ENCODE data around the gene MAP1LC3C. TPM values are rescaled to one million over a fixed set of nuclear protein-coding genes. Genes with fewer than 3 reads are reported as not detected.

The MAP1LC3C gene
- total RNA-seq, 4 donors from 2014 or later: 5.5 to 51.3 (median 10.0) TPM

DNA sequence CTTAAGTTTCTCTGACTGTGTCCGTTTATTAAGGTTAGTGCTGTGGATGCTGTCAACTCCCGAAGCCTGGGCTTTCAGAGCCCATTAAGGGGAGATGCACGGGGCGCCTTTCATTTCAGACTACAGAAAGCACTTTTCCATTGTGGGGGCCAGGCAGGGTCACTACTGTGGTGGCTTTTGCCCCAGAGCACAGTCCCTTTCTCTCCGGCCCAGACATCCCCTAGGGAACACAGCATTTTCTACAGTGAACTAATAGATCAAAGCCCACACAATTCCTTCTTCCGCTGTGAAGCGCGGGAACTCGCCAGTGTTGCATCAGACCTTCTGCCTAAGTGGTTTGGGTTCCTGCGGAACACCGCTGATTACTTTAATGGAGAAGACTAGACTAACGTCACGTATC, 26.8 kb upstream of the MAP1LC3C start:
- Histone ChIP-seq H3K9me3 (no peaks in the 10 kb centered on the region), H3K27ac (no peak overlapping the region), H3K4me1 (no peaks in the 10 kb centered on the region), H3K27me3 (no peaks in the 10 kb centered on the region), H3K4me3 (no peak overlapping the region), H3K36me3 (no peaks in the 10 kb centered on the region)
- DNase-seq (ENCODE audit: low spot score in 2 of 2): no peak
- 63 to 70% methylated on average over 13 of the region's 13 CpGs for WGBS, 2 donors
- TF ChIP-seq EP300 (IDR thresholded peaks at IDR 0.05) (no peak), POLR2A (IDR thresholded peaks at IDR 0.05) (no peak)
- TF ChIP-seq, protein P1, sequence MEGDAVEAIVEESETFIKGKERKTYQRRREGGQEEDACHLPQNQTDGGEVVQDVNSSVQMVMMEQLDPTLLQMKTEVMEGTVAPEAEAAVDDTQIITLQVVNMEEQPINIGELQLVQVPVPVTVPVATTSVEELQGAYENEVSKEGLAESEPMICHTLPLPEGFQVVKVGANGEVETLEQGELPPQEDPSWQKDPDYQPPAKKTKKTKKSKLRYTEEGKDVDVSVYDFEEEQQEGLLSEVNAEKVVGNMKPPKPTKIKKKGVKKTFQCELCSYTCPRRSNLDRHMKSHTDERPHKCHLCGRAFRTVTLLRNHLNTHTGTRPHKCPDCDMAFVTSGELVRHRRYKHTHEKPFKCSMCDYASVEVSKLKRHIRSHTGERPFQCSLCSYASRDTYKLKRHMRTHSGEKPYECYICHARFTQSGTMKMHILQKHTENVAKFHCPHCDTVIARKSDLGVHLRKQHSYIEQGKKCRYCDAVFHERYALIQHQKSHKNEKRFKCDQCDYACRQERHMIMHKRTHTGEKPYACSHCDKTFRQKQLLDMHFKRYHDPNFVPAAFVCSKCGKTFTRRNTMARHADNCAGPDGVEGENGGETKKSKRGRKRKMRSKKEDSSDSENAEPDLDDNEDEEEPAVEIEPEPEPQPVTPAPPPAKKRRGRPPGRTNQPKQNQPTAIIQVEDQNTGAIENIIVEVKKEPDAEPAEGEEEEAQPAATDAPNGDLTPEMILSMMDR (IDR thresholded peaks at IDR 0.05): no peak

DNA sequence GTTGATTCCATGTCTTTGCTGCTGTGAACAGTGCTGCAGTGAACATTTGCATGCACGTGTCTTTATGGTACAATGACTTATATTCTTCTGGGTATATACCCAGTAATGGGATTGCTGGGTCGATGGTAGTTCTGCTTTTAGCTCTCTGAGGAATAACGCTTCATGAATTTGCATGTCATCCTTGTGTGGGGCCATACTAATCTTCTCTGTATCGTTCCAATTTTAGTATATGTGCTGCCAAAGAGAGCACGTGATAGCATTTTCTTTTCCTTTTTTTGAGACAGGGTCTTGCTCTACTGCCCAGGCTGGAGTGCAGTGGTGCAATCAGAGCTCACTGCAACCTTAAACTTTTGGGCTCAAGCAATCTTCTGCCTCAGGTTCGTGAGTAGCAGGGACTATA, 24.9 kb upstream of the MAP1LC3C start:
- H3K27me3 ChIP-seq: no peaks in the 10 kb centered on the region
- no peak overlapping the region for H3K4me3 ChIP-seq
- DNase-seq (ENCODE audit: low spot score in 2 of 2): no peak
- no peak overlapping the region for H3K27ac ChIP-seq
- TF ChIP-seq EP300 (IDR thresholded peaks at IDR 0.05): no peak
- TF ChIP-seq, protein P1 (IDR thresholded peaks at IDR 0.05): no peak
- no peak for TF ChIP-seq POLR2A (IDR thresholded peaks at IDR 0.05)
- H3K4me1 ChIP-seq: no peaks in the 10 kb centered on the region
- no peaks in the 10 kb centered on the region for H3K36me3 ChIP-seq
- H3K9me3 ChIP-seq: no peaks in the 10 kb centered on the region
- 76 to 81% methylated on average over 6 of the region's 6 CpGs for WGBS, 2 donors

DNA sequence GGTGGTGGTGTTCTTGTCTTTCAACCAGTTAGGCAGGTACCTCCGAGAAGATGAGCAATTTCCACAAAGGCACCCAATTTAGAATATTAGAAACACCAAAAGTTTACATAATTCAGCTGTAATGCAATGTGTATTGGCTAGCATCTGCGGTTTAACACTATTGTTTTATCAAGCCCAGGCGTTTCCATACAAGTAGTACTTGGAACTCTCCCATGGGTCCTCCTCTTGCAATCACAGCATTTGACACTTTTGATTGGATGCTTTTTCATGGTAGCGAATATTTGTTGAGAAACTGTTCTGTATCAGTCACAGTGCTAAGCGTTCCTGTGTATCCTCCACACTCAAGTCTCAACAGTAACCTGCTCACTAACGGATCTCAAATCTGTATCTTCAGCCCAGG, 20.1 kb upstream of the MAP1LC3C start:
- no peak for DNase-seq (ENCODE audit: low spot score in 2 of 2)
- H3K4me3 ChIP-seq: no peak overlapping the region
- H3K27me3 ChIP-seq: no peaks in the 10 kb centered on the region
- WGBS, 2 donors: 84 to 85% methylated on average over 6 of the region's 6 CpGs
- H3K4me1 ChIP-seq: peaks cover 0 to 3% (median 0%) of the 10 kb centered on the region in 4 donors
- no peak overlapping the region for H3K27ac ChIP-seq
- TF ChIP-seq, protein P1 (IDR thresholded peaks at IDR 0.05): no peak
- TF ChIP-seq EP300 (IDR thresholded peaks at IDR 0.05): no peak
- no peak for TF ChIP-seq POLR2A (IDR thresholded peaks at IDR 0.05)
- no peaks in the 10 kb centered on the region for H3K36me3 ChIP-seq
- no peaks in the 10 kb centered on the region for H3K9me3 ChIP-seq

DNA sequence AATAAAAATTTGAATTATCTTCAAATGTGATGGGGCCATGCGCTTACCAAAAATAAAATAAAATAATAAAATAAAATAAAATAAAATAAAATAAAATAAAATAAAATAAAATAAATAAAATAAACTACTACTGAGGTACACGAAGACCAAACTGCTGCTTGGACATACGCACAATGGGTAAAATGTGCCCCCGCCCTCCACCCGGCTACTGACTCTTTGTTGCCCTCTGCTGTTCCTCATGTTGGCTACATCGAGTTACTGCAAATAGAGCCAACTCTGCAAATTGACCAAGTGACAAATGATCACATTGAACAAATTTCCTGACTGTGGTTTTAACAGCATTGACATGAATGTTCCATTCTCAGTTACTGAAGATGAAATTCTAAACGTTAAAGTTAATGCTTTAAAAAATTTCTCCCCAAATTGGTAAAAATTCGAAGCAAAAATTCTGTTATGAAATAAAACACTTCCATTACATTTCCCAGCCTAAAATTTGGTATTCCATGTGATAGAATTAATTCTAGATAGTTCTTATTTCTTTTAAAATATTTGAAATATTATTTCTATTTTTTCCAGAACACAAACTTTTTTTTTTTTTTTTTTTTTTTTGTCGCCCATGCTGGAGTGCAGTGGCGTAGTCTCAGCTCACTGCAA, 18.8 kb upstream of the MAP1LC3C start:
- WGBS, 2 donors: 43 to 44% methylated on average over 10 of the region's 10 CpGs
- DNase-seq (ENCODE audit: low spot score in 2 of 2): peak in 1 of 2 donors; percentile 65
- Histone ChIP-seq H3K4me1 (peaks cover 0 to 3% (median 0%) of the 10 kb centered on the region in 4 donors), H3K4me3 (no peak overlapping the region), H3K27ac (no peak overlapping the region), H3K27me3 (no peaks in the 10 kb centered on the region), H3K9me3 (no peaks in the 10 kb centered on the region), H3K36me3 (no peaks in the 10 kb centered on the region)
- TF ChIP-seq EP300 (IDR thresholded peaks at IDR 0.05) (no peak), POLR2A (IDR thresholded peaks at IDR 0.05) (no peak)
- TF ChIP-seq, protein P1 (IDR thresholded peaks at IDR 0.05): peak; percentile 44 to 56 (median 54)

DNA sequence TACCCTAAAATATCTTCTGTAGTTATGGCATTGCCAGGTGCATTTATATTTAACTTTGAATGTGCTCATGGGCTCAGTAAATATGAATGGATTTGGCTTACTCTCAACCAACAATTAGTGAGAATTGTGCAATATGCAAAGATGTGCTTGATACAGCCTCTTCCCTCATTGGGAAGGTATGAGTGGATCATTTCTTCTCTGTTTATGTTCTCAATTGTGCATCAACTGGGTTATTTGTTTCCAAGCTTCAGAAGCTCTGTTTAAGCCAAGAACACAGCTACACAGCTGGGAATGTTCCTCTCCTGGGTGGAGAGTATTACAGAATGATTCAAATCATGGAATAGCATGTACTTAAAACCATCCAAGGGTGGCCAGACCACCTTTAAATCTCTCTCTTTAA, 17.6 kb upstream of the MAP1LC3C start:
- DNase-seq (ENCODE audit: low spot score in 2 of 2): no peak
- Histone ChIP-seq H3K27ac (no peak overlapping the region), H3K36me3 (no peaks in the 10 kb centered on the region), H3K4me1 (peaks cover 0 to 3% (median 0%) of the 10 kb centered on the region in 4 donors), H3K9me3 (no peaks in the 10 kb centered on the region), H3K4me3 (no peak overlapping the region), H3K27me3 (no peaks in the 10 kb centered on the region)
- TF ChIP-seq EP300 (IDR thresholded peaks at IDR 0.05): no peak
- TF ChIP-seq POLR2A (IDR thresholded peaks at IDR 0.05): no peak
- TF ChIP-seq, protein P1 (IDR thresholded peaks at IDR 0.05): no peak

Measured in tibial nerve (tissue), 4 donors.